Measurements from ENCODE around the gene JAG2.

Gene JAG2

GRCh38 chr14:105151084-105151837, 17.3 kb downstream of the JAG2 start:
- no peak for DNase-seq (ENCODE audit: low read depth in 2 of 2)

GRCh38 chr14:105150368-105151083, 18.1 kb downstream of the JAG2 start:
- no peak for DNase-seq (ENCODE audit: low read depth in 2 of 2)

GRCh38 chr14:105150026-105150367, 18.6 kb downstream of the JAG2 start:
- DNase-seq (ENCODE audit: low read depth in 2 of 2), result no peak

GRCh38 chr14:105149146-105149781, 19.3 kb downstream of the JAG2 start:
- no peak for DNase-seq (ENCODE audit: low read depth in 2 of 2)

GRCh38 chr14:105148604-105149145, 19.9 kb downstream of the JAG2 start:
- no peak for DNase-seq (ENCODE audit: low read depth in 2 of 2)

- no peak for DNase-seq (ENCODE audit: low read depth in 2 of 2)
Measured at GRCh38 chr14:105147671-105148603, 20.6 kb downstream of the JAG2 start.

- no peak for DNase-seq (ENCODE audit: low read depth in 2 of 2)
Measured at GRCh38 chr14:105146976-105147635, 21.5 kb downstream of the JAG2 start.

- no peak for DNase-seq (ENCODE audit: low read depth in 2 of 2)
Measured at GRCh38 chr14:105146181-105146975, 22.2 kb downstream of the JAG2 start.

GRCh38 chr14:105145381-105146180, 23.0 kb downstream of the JAG2 start:
- DNase-seq (ENCODE audit: low read depth in 2 of 2), result no peak

GRCh38 chr14:105144666-105145380, 23.8 kb downstream of the JAG2 start:
- no peak for DNase-seq (ENCODE audit: low read depth in 2 of 2)

GRCh38 chr14:105144026-105144665, 24.4 kb downstream of the JAG2 start:
- DNase-seq (ENCODE audit: low read depth in 2 of 2), result no peak

GRCh38 chr14:105143451-105144025, 25.0 kb downstream of the JAG2 start:
- DNase-seq (ENCODE audit: low read depth in 2 of 2), result no peak

- no peak for DNase-seq (ENCODE audit: low read depth in 2 of 2)
Measured at GRCh38 chr14:105142651-105143450, 25.7 kb downstream of the JAG2 start.

- no peak for DNase-seq (ENCODE audit: low read depth in 2 of 2)
Measured at GRCh38 chr14:105141486-105142281, 26.9 kb downstream of the JAG2 start.

GRCh38 chr14:105141026-105141425, 27.6 kb downstream of the JAG2 start:
- DNase-seq (ENCODE audit: low read depth in 2 of 2), result no peak

- no peak for DNase-seq (ENCODE audit: low read depth in 2 of 2)
Measured at GRCh38 chr14:105140581-105140980, 28.0 kb downstream of the JAG2 start.

All from stimulated activated CD4-positive, alpha-beta T cell treated with anti-CD3 and anti-CD28 coated beads, Interleukin-4, amount 100 ng/mL, for 48 hours (primary cell).